Nucleus accumbens (tissue), 56 donors: Measurements from ENCODE around the gene DUS3L.

Experiments used
- DNase-seq, 56 donors: peaks; one replicate each; lab custom pipeline; 2025; lab: John Stamatoyannopoulos, UW

The DUS3L gene

DNA sequence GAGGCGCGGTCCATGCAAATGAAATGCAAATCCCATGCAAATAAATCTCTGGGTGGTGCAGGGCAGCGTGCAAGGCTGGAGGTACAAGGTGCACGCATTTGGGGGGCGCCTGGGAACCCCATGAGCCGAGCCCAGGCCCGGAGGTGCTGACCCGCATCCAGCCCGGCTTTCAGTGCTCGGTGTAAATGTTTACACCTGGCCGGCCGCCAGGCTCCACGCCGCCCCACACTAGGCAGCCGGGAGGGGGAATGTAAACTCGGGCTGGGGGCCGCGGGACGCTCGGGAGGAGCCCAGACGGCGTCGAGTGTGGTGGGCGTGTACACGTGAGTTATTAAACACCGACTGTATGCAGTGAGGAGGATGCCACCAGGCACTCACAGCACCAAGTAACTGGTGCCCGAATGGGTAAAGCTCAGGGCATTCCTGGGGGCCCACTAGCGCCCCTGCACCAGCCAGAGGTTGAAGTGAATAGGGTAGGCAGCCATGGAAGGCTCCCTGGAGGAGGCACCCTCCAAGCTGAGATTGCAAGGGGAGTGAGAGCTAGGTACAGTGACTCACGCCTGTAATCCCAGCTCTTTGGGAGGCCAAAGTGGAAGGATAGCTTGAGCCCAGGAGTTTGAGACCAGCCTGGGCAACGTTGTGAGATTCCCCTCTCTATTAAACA, 31.4 kb upstream of the DUS3L start:
- no peak for DNase-seq

DNA sequence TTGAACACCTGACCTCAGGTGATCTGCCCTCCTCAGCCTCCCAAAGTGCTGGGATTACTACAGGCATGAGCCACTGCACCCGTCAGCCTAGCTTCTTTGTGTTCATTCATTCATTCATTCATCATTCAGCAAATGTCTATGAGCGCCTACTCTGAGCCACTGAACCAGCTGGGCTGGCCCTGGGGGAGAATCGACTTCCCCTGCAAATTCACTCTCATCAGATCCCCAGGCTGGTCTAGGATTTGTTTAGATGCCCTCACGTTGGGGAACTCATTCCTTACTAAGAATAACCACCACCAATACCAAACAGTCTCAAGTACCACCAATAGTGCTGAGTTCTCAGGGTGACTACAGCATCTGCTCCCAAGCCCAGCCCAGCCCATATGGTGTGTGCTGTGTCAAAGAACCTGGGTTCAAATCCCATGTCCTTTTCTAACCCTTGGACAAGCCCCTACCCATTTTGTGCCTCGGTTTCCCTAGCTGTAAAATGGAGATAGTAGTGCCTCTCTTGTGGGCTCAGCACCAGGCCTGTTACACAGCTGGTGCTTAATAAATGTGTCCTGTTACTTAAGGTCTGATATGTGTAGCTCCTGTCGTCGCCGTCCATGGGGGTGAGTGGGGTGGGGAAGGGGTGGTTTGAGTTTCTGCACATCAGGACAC, 30.7 kb upstream of the DUS3L start:
- no peak for DNase-seq

DNA sequence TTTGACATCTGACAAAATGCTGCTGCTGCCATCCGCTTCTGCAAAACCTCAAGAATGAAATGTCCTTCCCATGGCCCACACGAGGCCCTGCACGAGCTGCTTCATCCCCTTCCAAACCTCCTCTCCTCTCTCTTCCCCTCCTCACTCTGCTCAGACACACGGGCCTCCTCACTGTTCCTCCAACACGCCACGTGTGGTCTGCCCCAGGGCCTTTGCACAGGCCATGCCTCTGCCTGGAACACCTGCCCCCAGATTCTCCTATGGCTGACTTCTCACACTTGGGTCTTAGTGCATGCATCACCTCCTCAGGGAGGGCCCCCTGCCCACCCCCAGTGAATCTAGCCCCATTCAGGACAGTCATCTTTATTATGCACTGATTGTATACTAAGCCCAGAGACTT, 29.8 kb upstream of the DUS3L start:
- no peak for DNase-seq

DNA sequence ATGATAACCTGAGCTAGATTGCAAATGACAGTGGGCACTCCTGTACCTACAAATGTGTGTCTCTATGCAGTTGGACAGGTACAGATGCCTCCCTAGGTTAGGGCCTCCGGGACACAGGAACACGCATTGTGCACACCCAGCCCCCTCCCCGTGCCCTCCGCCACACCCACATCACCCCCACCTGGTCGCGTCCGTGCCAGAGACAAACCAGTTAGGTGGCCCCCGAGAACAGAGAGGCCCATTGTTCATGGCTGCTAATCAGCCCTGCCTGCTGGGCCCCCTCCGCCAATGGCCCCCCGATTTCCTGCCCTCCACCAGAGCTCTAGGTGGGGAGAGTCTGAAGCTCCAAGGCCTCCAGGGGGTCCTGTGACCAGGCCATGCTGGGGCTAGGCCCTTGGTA, 27.6 kb upstream of the DUS3L start:
- no peak for DNase-seq

DNA sequence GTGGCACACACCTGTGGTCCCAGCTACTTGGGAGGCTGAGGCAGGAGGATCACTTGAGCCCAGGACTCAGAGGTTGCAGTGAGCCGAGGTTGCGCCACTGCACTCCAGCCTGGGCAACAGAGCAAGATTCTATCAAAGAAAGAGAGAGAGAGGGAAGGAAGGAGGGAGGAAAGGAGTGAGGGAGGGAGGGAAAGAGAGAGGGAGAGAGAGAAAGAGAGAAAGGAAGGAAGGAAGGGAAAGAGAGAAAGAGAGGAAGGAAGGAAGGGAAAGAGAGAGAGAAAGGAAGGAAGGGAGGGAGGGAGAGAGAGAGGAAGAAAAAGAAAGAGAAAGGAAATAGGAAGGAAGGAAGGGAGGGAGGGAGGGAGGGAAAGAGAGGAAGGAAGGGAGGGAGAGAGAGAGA, 26.3 kb upstream of the DUS3L start:
- no peak for DNase-seq

DNA sequence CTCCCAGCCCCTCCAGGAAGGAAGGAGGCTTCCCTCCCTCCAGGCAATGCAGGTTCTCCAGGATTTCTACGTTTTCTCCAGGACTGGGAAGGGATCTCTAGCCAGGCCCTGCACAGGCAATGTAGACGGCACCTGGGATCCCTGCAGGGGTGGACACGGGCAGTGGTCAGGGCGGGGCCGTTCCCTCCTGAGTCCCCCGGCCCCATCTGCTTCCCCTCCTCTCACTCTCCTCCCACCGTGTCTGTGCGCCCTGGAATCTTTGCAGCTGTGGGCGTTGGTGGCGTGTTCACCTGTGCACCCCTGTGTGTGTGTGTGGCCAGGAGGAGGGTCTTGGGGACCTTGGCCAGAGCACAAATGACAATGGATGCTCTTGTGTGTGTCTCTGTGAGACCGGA, 23.9 kb upstream of the DUS3L start:
- DNase-seq: no peak

DNA sequence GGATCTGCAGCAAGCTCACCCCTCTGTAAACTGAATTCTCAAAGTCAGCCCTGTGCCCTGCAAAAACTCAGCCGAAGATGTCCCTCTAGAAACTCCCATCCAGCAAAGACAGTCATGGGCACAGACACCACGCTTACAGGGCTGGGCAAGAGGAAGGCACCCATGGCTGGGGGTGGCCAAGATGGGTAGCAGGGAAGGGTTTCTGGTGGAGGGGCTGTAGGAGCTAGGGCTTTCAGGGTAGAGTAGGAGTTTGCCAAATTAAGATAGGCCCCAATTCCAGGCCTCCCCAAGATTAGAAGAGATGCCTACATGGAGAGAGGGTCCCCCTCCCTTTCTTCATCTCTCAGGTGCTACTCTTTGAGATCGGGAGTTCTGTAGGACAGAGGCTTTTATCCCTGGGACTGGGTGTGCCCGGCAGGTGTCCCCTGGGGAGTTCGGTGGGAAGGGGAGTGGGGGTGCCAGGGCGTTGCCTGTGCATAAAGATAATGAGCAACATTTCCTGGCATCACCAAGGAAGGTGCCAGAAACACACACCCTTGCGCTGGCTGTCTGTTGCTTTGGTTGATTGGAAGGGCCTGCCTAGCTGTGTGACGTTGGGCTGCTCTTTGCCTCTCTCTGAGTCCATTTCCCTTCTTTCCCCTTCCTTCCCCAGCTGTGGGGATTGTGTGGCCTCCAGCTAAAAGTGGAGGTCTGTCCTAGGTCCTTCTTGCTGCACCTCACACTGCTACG, 23.3 kb upstream of the DUS3L start:
- no peak for DNase-seq

DNA sequence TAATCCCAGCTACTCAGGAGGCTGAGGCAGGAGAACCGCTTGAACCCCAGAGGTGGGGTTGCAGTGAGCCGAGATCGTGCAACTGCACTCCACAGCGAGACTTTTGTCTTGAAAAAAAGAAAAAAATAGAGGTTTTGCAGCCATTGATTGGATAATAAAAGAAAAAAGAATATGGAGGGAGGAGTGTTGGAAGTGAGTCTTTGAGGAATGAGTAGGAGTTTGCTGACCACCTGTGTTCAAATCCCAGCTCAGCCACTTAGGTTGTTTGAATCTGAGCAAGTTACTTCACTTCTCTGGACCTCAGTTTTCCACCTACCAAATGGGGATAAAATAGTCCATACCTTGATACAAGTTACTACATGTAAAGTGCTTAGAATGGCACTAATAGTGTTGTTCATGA, 20.2 kb upstream of the DUS3L start:
- no peak for DNase-seq

DNA sequence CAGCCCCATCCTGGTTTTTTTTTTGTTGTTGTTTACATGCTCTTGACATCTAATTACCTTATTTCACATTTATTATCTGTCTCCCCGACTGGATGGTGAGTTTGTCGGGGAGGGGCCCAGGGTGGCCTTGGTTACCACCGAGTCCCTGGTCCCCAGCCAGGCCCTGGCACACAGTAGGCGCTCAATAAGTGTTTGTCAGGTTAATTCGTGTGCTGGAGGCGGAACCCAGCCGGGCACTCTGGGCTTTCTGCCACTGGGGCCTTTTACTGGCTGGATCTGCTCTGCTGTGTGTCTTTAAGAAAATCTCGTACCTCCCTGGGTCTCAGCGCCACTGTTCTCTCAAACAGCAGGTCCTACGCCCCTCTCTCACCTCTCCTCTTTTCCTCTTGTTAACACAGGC, 18.5 kb upstream of the DUS3L start:
- DNase-seq: no peak

DNA sequence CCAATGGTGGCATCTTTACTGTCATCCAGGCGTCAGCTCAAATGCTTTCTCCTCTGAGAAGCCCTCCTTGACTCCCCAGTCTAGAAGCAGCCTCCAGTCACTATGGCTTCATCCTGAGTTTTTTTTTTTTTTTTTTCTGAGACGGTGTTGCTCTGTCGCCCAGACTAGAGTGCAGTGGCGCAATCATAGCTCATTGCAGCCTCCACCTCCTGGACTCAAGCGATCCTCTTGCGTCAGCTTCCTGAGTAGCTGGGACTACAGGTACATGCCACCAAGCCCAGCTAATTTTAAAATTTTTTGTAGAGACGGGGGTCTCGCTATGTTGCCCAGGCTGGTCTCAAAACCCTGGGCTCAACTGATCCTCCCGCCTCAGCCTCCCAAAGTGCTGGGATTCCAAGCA, 18.1 kb upstream of the DUS3L start:
- no peak for DNase-seq

DNA sequence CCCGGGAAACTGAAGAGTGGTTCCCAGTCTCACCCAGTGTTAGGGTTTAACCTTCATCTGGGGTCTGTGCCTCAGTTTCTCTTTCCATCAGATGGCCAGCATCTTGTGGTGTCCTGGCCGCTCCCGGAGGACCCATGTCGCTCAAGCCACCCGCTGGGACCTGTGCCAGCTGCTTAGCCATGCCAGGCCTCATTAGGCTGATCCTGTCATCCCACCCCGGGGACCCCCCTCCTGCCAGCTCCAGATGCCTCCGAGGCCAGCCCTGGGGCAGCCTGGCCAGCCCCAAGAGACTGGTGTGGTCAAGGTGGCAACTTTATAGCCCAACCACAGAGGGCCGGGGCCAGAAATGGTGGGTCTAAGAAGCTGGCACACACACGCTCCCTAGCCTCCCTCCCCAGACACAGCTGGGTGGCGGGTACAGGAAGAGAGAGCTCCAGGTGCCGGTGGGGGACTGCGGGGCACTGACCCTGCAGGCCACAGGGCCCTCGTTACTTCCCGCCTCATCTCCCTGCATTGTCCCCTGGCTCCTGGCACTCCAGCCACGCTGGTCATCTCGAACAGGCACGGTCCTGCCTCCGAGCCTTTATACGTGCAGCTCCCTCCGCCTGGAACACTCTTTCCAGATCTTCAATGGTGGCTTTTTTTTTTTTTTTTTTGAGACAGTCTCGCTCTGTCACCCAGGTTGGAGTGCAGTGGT, 17.3 kb upstream of the DUS3L start:
- no peak for DNase-seq

DNA sequence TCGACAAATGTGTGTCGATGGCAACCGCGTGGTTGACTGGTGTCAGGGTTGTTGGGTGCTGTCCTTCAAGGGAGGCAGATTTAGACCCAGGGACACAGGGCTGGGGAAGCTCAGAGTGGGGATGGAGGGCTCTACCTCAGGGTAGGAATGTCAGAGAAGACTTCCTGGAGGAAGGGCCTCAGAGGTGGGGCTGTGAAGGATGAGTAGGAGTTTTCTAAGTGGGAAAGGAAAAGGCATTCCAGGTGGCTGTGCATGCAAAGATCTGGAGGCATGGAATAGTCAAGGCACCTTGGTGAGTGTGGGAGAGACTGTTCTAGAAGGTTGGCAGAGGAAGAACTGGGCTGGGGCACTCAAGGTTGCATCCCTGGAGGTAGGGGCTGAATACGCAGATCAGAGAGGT, 15.9 kb upstream of the DUS3L start:
- no peak for DNase-seq

DNA sequence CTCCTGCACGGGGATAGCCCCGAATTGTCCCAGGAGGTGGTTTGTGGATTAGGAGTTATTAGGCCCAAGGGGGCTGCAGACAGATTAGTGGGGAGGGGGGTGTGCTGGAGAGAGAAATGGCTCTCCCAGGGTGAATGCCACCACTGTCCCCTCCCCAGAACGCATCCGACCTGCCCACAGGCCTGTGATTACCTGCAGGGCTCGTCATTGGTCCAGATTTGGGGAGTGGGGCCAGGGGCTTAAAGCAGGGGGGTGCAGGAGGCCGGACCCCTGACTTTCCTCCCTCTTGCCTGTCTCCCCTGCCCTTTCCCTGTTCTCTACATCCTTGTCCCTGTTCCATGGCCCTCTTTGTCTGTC, 15.1 kb upstream of the DUS3L start:
- DNase-seq: no peak

DNA sequence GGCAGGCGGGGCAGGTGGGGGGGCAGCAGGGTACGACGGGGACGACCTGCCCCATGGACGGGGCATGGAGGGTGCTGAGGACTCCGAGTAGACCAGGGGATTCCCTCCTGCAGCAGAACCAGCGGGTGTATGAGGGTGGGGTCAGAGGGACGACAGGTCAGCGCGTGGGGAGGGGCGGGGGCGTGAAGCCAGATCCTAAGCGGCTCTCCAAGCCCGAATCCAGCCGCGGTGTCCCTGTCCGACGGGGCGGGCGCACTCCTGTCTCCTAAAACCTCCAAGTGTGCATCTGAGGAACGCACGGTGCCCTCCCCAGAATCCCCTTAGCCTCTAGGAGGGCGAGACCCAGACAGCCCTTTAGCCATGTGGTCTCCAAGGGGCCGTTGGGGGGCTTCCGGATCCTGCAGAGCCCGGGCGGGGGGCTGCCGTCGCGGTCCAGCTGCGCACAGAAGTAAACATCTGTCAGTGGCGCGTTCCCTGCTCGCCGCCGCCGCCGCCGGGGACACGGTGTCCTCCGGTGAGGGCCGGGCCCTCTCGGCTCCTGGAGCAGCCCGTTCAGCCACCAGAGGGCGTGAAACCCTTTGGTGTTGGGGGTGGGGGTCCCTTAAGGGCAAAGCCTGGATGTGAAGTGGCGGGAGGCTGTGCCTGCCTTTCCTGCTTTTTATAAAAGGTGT, 14.6 kb upstream of the DUS3L start:
- DNase-seq: peak in 2 of 56 donors; percentile 9 to 53

DNA sequence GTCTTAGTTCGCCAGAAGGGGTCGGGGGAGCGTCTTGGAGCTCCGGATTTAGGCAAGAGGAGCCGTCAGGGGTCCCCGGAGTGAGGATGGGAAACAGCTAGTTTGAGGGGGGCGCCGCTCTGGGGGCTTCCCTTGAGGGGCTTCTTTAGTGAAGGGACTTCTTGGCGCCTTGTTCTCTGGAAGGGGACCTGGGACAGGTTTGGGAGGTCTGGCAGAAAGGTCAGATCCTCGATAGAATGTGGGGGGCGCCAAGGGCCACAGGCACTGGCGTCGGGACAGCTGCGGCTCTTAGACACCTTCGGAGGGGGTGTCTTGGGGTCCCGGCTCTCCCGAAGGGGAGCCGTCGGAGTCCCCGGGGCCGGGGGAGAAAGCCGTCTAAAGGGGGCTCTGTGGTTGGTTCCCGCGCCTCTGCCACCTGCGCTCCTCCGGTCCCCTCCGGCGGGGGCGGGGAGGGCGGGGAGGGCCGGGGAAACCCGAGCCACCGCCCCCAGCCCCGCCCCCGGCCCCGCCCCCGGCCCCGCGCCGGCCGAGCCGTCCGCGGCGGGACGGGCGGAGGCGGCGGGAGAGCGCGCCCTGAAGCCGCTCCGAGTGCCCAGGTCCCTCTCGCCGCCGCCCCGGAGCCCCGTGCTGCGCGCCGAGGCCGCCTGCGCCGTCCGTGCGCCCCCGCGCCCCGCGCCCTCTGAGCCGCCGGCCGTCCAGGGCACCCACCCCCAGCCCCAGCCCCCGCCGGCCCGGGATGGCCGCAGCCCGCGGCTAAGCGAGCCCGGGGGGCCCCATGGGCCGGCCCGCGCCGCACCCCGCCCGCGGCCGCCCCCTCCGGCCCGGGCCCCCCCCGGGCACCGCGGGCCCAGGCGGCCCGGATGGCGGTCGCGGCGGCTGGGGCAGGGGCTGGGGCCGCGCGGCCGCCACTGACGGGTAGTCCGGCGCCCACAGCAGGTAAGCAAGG, 13.8 kb upstream of the DUS3L start, which contains the start of gene NRTN:
TSS of gene NRTN (plus strand) at position 552 of the 946 bp plus-strand sequence. CDS start 19,099 bp downstream, outside the sequence.
- DNase-seq: no peak

DNA sequence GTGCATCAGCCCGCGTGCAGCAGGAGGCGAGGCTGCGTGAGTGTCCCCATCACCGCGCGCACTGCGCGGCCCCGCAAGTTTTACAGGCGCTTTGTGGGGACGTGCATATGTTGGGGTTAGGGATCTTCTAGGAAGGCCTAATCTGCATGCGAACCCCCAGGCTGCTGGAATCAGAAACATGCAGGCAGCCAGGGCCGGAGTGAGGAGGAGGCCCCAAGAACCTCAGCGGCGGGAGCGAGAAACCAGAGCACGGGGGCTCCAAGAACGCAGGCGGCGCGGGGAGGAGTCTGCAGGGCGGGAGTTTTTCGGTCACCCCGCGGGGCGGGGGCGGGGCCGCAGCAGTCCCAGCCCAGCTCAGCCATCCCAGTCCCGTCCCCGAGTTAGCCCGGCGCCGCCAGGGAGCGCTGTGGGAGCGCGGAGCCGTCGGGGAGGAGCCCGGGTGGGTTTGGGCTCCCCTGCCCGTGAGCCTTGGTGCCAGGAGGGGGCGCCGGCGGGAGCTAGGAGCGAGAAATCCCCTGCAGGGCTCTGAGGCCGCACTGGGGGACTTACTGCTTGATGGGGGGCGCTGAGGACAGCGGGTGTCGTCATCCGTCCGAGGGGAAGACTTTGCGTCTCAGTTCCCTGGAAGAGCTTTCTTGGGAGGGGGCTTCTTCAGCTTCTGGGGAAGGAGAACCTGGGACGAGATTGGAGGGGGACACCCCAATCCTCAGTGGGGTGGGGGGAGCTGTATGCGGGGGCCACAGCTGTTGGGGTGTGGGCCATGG, 13.0 kb upstream of the DUS3L start:
- DNase-seq: peak in 28 of 56 donors; percentile 1 to 75 (median 23)

DNA sequence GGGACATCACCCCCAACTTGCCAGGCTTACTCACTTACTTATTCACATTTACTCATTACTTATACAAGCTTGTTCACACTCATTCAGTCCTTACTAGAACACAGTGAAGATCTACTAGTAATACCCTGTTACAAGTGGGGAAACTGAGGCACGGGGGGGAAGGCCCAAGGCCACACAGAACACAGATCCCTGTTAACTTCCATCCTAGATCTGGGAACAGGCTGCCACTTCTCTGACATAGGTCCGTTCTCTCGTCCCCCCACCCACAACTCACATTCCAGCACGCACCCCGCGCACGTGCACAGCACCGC, 12.4 kb upstream of the DUS3L start:
- no peak for DNase-seq

DNA sequence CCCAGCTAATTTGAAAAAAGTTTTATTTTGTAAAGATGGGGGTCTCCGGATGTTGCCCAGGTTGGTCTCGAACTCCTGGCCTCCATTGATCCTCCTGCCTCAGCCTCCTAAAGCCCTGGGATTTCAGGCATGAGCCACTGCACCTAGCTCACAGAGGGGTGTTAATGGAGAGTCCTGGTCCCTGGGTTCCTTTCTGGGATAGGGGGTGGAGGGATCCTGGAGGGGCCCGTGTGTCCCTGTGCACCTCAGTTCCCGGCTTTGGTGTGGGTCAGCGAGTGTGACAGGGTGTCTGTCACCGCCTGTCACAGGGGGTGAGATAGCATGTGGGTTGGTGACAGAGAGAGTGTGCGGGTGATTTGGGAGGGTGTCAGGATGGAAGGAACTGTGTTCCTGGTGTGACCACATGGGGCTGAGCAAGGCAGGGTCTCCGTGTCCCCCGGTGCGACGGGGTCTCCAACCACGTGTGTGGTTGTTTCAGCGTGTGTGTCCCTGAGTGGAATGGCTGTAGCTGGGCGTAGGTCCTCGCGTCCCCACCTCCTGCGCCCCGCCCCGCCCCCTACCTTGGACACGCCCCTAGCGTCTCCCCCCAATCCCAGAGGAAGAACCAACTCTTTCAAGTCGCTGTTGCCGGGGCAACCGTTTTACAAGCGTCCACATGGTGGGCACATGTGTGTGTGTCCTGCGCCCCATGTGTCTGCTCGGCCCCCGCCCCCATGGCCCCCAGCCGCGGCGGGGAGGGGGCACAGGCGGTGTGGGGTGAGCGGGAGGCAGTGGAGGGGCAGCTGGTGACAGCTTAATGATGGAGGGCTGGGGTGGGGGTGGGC, 11.0 kb upstream of the DUS3L start:
- peak in 1 of 56 donors; percentile 49 for DNase-seq
